CD8-positive, alpha-beta memory T cell (primary cell): ENCODE results near the gene CMC1. TPM values are rescaled to one million over a fixed set of nuclear protein-coding genes. Genes with fewer than 3 reads are reported as not detected.
A peak's percentile ranks its signal among the peaks of the same experiment; 100 is the strongest.

Source experiments
- CTCF ChIA-PET: fragments of 350-600 bp; sonication (Branson Sonifier 250); formaldehyde crosslinking; loops from one replicate; lab custom pipeline; 2021; ENCODE audit warnings: antibody characterized with exemption; lab: Charles Lee
- POLR2A ChIA-PET: fragments of 350-600 bp; sonication (Branson Sonifier 250); formaldehyde crosslinking; loops from one replicate; lab custom pipeline; 2021; ENCODE audit warnings: antibody characterized with exemption; lab: Charles Lee
- DNase-seq, 5 donors: peaks; one replicate each; pipeline versions ENCODE4 v3.0.0 to v3.0.0-alpha.2; 2020 to 2022; ENCODE audit warnings: mixed read lengths in 1 of 5
- H3K27ac ChIP-seq: one replicate; pipeline ENCODE4 v1.7.0; 2013; ENCODE audit warnings: low read depth, mild to moderate bottlenecking, low read length, moderate library complexity
- H3K27me3 ChIP-seq: 2 replicates; pipeline ENCODE4 v1.7.0; 2013; ENCODE audit warnings: low read length, mild to moderate bottlenecking; ENCODE audit not compliant: insufficient read depth, poor library complexity, severe bottlenecking
- H3K36me3 ChIP-seq: 2 replicates; pipeline ENCODE4 v1.7.0; 2013; ENCODE audit warnings: mild to moderate bottlenecking, low read length, moderate library complexity; ENCODE audit not compliant: insufficient read depth
- H3K4me1 ChIP-seq: 2 replicates; pipeline ENCODE4 v1.7.0; 2013; ENCODE audit warnings: mild to moderate bottlenecking, low read length, moderate library complexity; ENCODE audit not compliant: insufficient read depth
- H3K4me3 ChIP-seq: 2 replicates; pipeline ENCODE4 v1.7.0; 2013; ENCODE audit warnings: mild to moderate bottlenecking, low read length
- H3K9me3 ChIP-seq: 2 replicates; pipeline ENCODE4 v1.7.0; 2013; ENCODE audit warnings: mild to moderate bottlenecking, low read length
- H3K27ac Mint-ChIP-seq, 8 donors: one replicate each; pipeline ENCODE4 v1.8.0; 2020 to 2021; ENCODE audit warnings: mixed read lengths in 8 of 8, mild to moderate bottlenecking in 6 of 8, inconsistent platforms in 3 of 8, moderate library complexity in 3 of 8
- H3K27me3 Mint-ChIP-seq, 2 donors: one replicate each; pipeline ENCODE4 v1.8.0; 2020 to 2021; ENCODE audit warnings: mixed read lengths in 2 of 2, mild to moderate bottlenecking in 1 of 2, moderate library complexity in 1 of 2
- H3K36me3 Mint-ChIP-seq, 3 donors: one replicate each; pipeline ENCODE4 v1.8.0; 2020 to 2021; ENCODE audit warnings: mixed read lengths in 3 of 3, inconsistent platforms in 1 of 3, mild to moderate bottlenecking in 1 of 3
- H3K4me1 Mint-ChIP-seq, 3 donors: one replicate each; pipeline ENCODE4 v1.8.0; 2020 to 2021; ENCODE audit warnings: mixed read lengths in 3 of 3, inconsistent platforms in 1 of 3, mild to moderate bottlenecking in 1 of 3
- H3K4me3 Mint-ChIP-seq, 7 donors: one replicate each; pipeline ENCODE4 v1.8.0; 2020 to 2021; ENCODE audit warnings: mixed read lengths in 7 of 7, mild to moderate bottlenecking in 6 of 7, moderate library complexity in 4 of 7, inconsistent platforms in 2 of 7
- H3K9me3 Mint-ChIP-seq, 5 donors: one replicate each; pipeline ENCODE4 v1.8.0; 2020 to 2022; ENCODE audit warnings: mixed read lengths in 5 of 5, mild to moderate bottlenecking in 3 of 5, moderate library complexity in 2 of 5, inconsistent platforms in 1 of 5
- polyA plus RNA-seq: library from polyadenylated mRNA; unstranded; fragments of 300-500 nt; fragmentation: Illumina TruSeq; gene quantifications from one replicate; pipeline ENCODE4 v1.2.3, GENCODE V29; 2021
- total RNA-seq, 2 experiments: library from RNA; stranded (reverse); gene quantifications; one replicate each; pipeline ENCODE4 v1.2.3, GENCODE V29; 2021

CMC1 gene
- total and polyA plus RNA-seq, 3 experiments from 2014 or later: 46.3 to 205 (median 50.1) TPM

- no peaks in the 10 kb centered on the region for H3K36me3 ChIP-seq
- H3K4me1 ChIP-seq: peaks cover 35% of the 10 kb centered on the region
- H3K27ac ChIP-seq: no peak overlapping the region
- DNase-seq: no peak
- no peak overlapping the region for H3K4me3 Mint-ChIP-seq
- ChIA-PET POLR2A (no interaction called here), CTCF (interaction anchor here (1.0 to 1.1 kb wide), 2 partner anchors 622 to 631 kb away, joined by 3 to 5 read pairs; no protein-coding TSS in a partner anchor)
- H3K27me3 Mint-ChIP-seq: no peaks in the 10 kb centered on the region
- peaks cover 0 to 27% (median 5%) of the 10 kb centered on the region in 3 donors for H3K36me3 Mint-ChIP-seq
- H3K4me1 Mint-ChIP-seq: peaks cover 50 to 74% (median 62%) of the 10 kb centered on the region in 3 donors
- H3K27me3 ChIP-seq: no peaks in the 10 kb centered on the region
- no peaks in the 10 kb centered on the region for H3K9me3 Mint-ChIP-seq
- no peaks in the 10 kb centered on the region for H3K9me3 ChIP-seq
- no peak overlapping the region for H3K4me3 ChIP-seq
- peak overlapping the region in 3 of 8 donors; percentile 13 to 24 (median 14) for H3K27ac Mint-ChIP-seq
These were observed 101.7 kb downstream of the CMC1 start for GRCh38 chr3:28343144-28343543.

- CTCF ChIA-PET: interaction anchor here (1.3 kb wide), 3 partner anchors 11 to 634 kb away, joined by 3 to 7 read pairs (median 4); partner anchors contain the start of gene EOMES
- no peaks in the 10 kb centered on the region for H3K9me3 Mint-ChIP-seq
These were observed 104.3 kb downstream of the CMC1 start for GRCh38 chr3:28345690-28346089.

GRCh38 chr3:28347374-28348264 is 106.2 kb downstream of the CMC1 start:
- Mint-ChIP-seq H3K4me1 (peaks cover 62 to 86% (median 80%) of the 10 kb centered on the region in 3 donors), H3K27me3 (no peaks in the 10 kb centered on the region), H3K9me3 (peaks cover 0 to 11% (median 9%) of the 10 kb centered on the region in 5 donors), H3K36me3 (peaks cover 10 to 29% (median 16%) of the 10 kb centered on the region in 3 donors), H3K4me3 (peak overlapping the region; percentile 96 to 100 (median 98)), H3K27ac (peak overlapping the region; percentile 95 to 100 (median 99))
- ChIA-PET POLR2A (interaction anchor here (0.8 to 2.1 kb wide), 4 partner anchors 21 to 1015 kb away, joined by 4 to 14 read pairs (median 9); partner anchors contain the start of gene SLC4A7), CTCF (interaction anchor here (1.9 to 4.5 kb wide), 4 partner anchors 11 to 636 kb away, joined by 6 to 26 read pairs (median 14); no protein-coding TSS in a partner anchor)
- peak in 1 of 5 donors; percentile 14 for DNase-seq
- H3K27ac ChIP-seq: peak overlapping the region; percentile 97
- peak overlapping the region; percentile 92 for H3K4me3 ChIP-seq
- no peaks in the 10 kb centered on the region for H3K27me3 ChIP-seq
- no peaks in the 10 kb centered on the region for H3K36me3 ChIP-seq
- peaks cover 45% of the 10 kb centered on the region for H3K4me1 ChIP-seq
- H3K9me3 ChIP-seq: no peaks in the 10 kb centered on the region

More at GRCh38 chr3:28345690-28346089, 104.3 kb downstream of the CMC1 start:
- DNase-seq: no peak
- Histone ChIP-seq H3K4me3 (no peak overlapping the region), H3K4me1 (peaks cover 46% of the 10 kb centered on the region), H3K27ac (no peak overlapping the region), H3K9me3 (no peaks in the 10 kb centered on the region), H3K27me3 (no peaks in the 10 kb centered on the region), H3K36me3 (no peaks in the 10 kb centered on the region)
- POLR2A ChIA-PET: no interaction called here
- peaks cover 64 to 87% (median 80%) of the 10 kb centered on the region in 3 donors for H3K4me1 Mint-ChIP-seq
- peaks cover 0 to 17% (median 2%) of the 10 kb centered on the region in 3 donors for H3K36me3 Mint-ChIP-seq
- H3K27me3 Mint-ChIP-seq: no peaks in the 10 kb centered on the region
- H3K4me3 Mint-ChIP-seq: peak overlapping the region in 2 of 7 donors; percentile 9 to 100
- peak overlapping the region in 5 of 8 donors; percentile 1 to 98 (median 33) for H3K27ac Mint-ChIP-seq

DNA sequence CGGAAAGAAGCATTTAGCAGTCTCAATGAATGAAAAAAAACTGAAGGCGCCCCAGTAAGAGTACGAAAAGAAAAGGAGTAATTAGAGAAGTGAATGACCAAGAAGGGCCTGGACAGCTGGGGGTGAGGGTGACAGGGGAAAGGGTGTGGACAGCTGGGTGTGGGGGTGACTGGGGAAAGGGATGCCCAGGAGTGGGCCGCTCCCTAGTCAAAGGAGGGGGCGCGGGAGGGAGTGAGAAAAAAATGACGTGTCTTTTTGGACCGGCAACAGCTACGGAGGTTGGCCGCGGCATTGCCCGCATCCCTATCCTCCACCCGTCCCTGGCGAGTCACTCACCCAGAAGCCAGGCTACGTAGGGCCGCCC is 106.8 kb downstream of the CMC1 start:
- DNase-seq: no peak
- Mint-ChIP-seq H3K27ac (peak overlapping the region; percentile 95 to 100 (median 99)), H3K27me3 (no peaks in the 10 kb centered on the region), H3K9me3 (peaks cover 2 to 11% (median 10%) of the 10 kb centered on the region in 5 donors), H3K4me1 (peaks cover 56 to 80% (median 74%) of the 10 kb centered on the region in 3 donors), H3K4me3 (peak overlapping the region; percentile 96 to 100 (median 98)), H3K36me3 (peaks cover 8 to 29% (median 17%) of the 10 kb centered on the region in 3 donors)
- ChIA-PET POLR2A (interaction anchor here (0.7 to 2.1 kb wide), 6 partner anchors 21 to 1015 kb away, joined by 3 to 14 read pairs (median 4); partner anchors contain the start of genes NEK10 and SLC4A7), CTCF (interaction anchor here (0.7 to 4.5 kb wide), 7 partner anchors 9 to 636 kb away, joined by 3 to 26 read pairs (median 9); partner anchors contain the start of gene EOMES)
- peak overlapping the region; percentile 92 for H3K4me3 ChIP-seq
- peaks cover 39% of the 10 kb centered on the region for H3K4me1 ChIP-seq
- no peaks in the 10 kb centered on the region for H3K9me3 ChIP-seq
- peak overlapping the region; percentile 97 for H3K27ac ChIP-seq
- no peaks in the 10 kb centered on the region for H3K27me3 ChIP-seq
- no peaks in the 10 kb centered on the region for H3K36me3 ChIP-seq

DNA sequence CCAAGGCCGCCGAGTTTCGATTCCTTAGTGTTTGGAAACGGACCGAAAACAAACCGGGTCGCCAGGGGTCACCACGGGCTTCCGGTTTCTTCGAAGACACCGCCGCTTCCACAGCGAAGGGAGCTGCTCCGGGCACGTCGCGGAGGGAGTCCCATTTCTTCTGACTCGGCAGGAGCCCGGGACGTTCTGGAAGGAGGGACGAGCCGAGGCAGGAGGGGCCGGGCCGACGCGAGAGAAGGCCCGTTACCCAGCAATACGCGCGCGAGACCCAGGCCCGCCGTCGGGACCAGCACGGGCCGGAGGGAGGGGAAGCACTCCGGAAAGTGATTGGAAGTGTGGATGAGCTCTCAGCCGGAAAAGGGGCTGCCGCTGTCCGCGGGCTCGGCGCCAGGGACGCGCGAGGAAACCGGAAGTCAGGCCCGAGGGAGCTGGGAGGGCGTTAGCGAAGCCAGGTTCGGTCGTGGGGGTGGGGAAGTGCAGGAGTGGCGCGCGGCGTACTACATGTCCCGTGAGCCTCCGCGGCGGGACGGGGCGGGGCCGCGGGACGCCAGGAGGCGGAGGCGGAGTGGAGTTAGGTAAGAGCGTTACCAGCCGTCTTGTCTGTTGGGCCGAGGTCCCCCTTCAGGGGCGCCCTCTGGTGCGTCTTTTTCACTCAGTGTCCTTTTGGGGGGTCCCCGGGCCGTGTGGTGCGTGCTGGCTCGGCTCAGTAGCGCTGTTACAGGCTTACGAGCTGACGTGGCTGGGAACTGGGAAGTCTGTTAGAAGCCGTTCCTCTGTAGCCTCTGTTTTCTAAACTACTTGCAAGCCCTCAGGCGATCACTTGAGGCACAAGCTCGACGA is 107.4 kb downstream of the CMC1 start, which contains the start of the genes AZI2 and ZCWPW2:
TSS of gene AZI2 (minus strand) at position 196 of the 840 bp plus-strand sequence. CDS start 8,207 bp downstream, outside the sequence.
TSS of gene ZCWPW2 (plus strand) at position 93 of the 840 bp plus-strand sequence. CDS start 64,348 bp downstream, outside the sequence.
- Mint-ChIP-seq H3K4me3 (peak within 1 kb of the TSS; percentile 96 to 100 (median 98)), H3K36me3 (peaks cover 12 to 33% (median 22%) of the 10 kb centered on the region in 3 donors)

GRCh38 chr3:28349469-28350000 is 108.1 kb downstream of the CMC1 start:
- H3K27me3 ChIP-seq: no peaks in the 10 kb centered on the region
- no peaks in the 10 kb centered on the region for H3K36me3 ChIP-seq
- Mint-ChIP-seq H3K36me3 (peaks cover 15 to 37% (median 26%) of the 10 kb centered on the region in 3 donors), H3K4me1 (peaks cover 55 to 69% (median 68%) of the 10 kb centered on the region in 3 donors), H3K4me3 (peak overlapping the region; percentile 96 to 100 (median 98)), H3K9me3 (peaks cover 11 to 20% (median 15%) of the 10 kb centered on the region in 5 donors), H3K27ac (peak overlapping the region; percentile 95 to 100 (median 99)), H3K27me3 (no peaks in the 10 kb centered on the region)
- H3K9me3 ChIP-seq: no peaks in the 10 kb centered on the region
- ChIA-PET POLR2A (interaction anchor here (1.1 to 2.1 kb wide), 5 partner anchors 23 to 980 kb away, joined by 3 to 14 read pairs (median 5); partner anchors contain the start of genes NEK10 and SLC4A7), CTCF (interaction anchor here (1.2 to 4.5 kb wide), 7 partner anchors 13 to 638 kb away, joined by 3 to 26 read pairs (median 9); partner anchors contain the start of gene EOMES)
- no peak for DNase-seq
- H3K4me3 ChIP-seq: peak overlapping the region; percentile 92
- H3K27ac ChIP-seq: peak overlapping the region; percentile 97
- H3K4me1 ChIP-seq: peaks cover 34% of the 10 kb centered on the region

More for the DNA sequence above, 107.4 kb downstream of the CMC1 start, which contains the start of the genes AZI2 and ZCWPW2:
- Mint-ChIP-seq H3K4me1 (peaks cover 55 to 74% (median 68%) of the 10 kb centered on the region in 3 donors), H3K27ac (peak within 1 kb of the TSS; percentile 95 to 100 (median 99)), H3K9me3 (peaks cover 8 to 16% (median 15%) of the 10 kb centered on the region in 5 donors), H3K27me3 (no peaks in the 10 kb centered on the region)
- peak within 1 kb of the TSS; percentile 92 for H3K4me3 ChIP-seq
- H3K9me3 ChIP-seq: no peaks in the 10 kb centered on the region
- peak; percentile 87 to 95 (median 90) for DNase-seq
- peak within 1 kb of the TSS; percentile 97 for H3K27ac ChIP-seq
- no peaks in the 10 kb centered on the region for H3K27me3 ChIP-seq
- ChIA-PET CTCF (interaction anchor here (0.7 to 4.5 kb wide), 8 partner anchors 9 to 637 kb away, joined by 3 to 26 read pairs (median 8); partner anchors contain the start of gene EOMES), POLR2A (interaction anchor here (0.7 to 2.1 kb wide), 7 partner anchors 22 to 1016 kb away, joined by 3 to 14 read pairs (median 5); partner anchors contain the start of genes NEK10 and SLC4A7)
- H3K4me1 ChIP-seq: peaks cover 34% of the 10 kb centered on the region
- H3K36me3 ChIP-seq: no peaks in the 10 kb centered on the region
